MM.1S (cell line): ENCODE results near the gene ALOX15.

Experiments used
- DNase-seq: peaks from one replicate; pipeline ENCODE4 v3.0.0-alpha.2; 2015
- H2AFZ ChIP-seq: fragments of 300-600 bp; sonication (generic); 2 replicates; pipeline ENCODE4 v1.6.0; 2016; ENCODE audit warnings: antibody characterized with exemption, low read length
- H3F3A ChIP-seq: fragments of 300-600 bp; sonication (generic); 2 replicates; pipeline ENCODE4 v1.6.1; 2016; ENCODE audit warnings: mild to moderate bottlenecking, antibody characterized with exemption, low read length, moderate library complexity, mixed read lengths; ENCODE audit not compliant: insufficient read depth
- H3K27ac ChIP-seq: fragments of 300-600 bp; sonication (generic); 2 replicates; pipeline ENCODE4 v1.5.1; 2016; ENCODE audit warnings: mild to moderate bottlenecking, low read length
- H3K27me3 ChIP-seq: fragments of 300-600 bp; sonication (generic); replicated peaks from 2 replicates; pipeline ENCODE4 v1.6.0; 2016; ENCODE audit warnings: low read length; ENCODE audit not compliant: insufficient read depth
- H3K36me3 ChIP-seq: fragments of 300-600 bp; sonication (generic); replicated peaks from 2 replicates; pipeline ENCODE4 v1.6.1; 2016; ENCODE audit warnings: mild to moderate bottlenecking, low read length, mixed read lengths; ENCODE audit not compliant: insufficient read depth
- H3K4me1 ChIP-seq: fragments of 300-600 bp; sonication (generic); 2 replicates; pipeline ENCODE4 v1.6.1; 2016; ENCODE audit warnings: low read length, mixed read lengths
- H3K4me2 ChIP-seq: fragments of 300-600 bp; sonication (generic); 2 replicates; pipeline ENCODE4 v1.6.0; 2016; ENCODE audit warnings: low read depth, low read length
- H3K4me3 ChIP-seq: fragments of 300-600 bp; sonication (generic); 2 replicates; pipeline ENCODE4 v1.5.1; 2016; ENCODE audit warnings: low read length, mixed read lengths
- H3K79me2 ChIP-seq: fragments of 300-600 bp; sonication (generic); 2 replicates; pipeline ENCODE4 v1.6.1; 2016; ENCODE audit warnings: mixed run types, low read length, mixed read lengths
- H3K9ac ChIP-seq: fragments of 300-600 bp; sonication (generic); 2 replicates; pipeline ENCODE4 v1.6.1; 2016; ENCODE audit warnings: low read length, mixed read lengths
- H3K9me2 ChIP-seq: fragments of 300-600 bp; sonication (generic); replicated peaks from 2 replicates; pipeline ENCODE4 v1.6.1; 2016; ENCODE audit warnings: mild to moderate bottlenecking, low read length, mixed read lengths; ENCODE audit not compliant: insufficient read depth
- H3K9me3 ChIP-seq: fragments of 300-600 bp; sonication (generic); replicated peaks from 2 replicates; pipeline ENCODE4 v1.6.1; 2016; ENCODE audit warnings: mild to moderate bottlenecking, low read length, mixed read lengths; ENCODE audit not compliant: insufficient read depth
- H4K20me1 ChIP-seq: fragments of 300-600 bp; sonication (generic); 2 replicates; pipeline ENCODE4 v1.6.1; 2016; ENCODE audit warnings: mild to moderate bottlenecking, low read length, moderate library complexity, mixed read lengths; ENCODE audit not compliant: insufficient read depth
- CTCF ChIP-seq: fragments of 300-600 bp; sonication (generic); IDR thresholded peaks from 2 replicates; pipeline ENCODE4 v1.5.1; 2016; ENCODE audit warnings: antibody characterized with exemption, low read length, mixed read lengths
- EZH2 ChIP-seq: fragments of 300-600 bp; sonication (generic); optimal IDR thresholded peaks from 2 replicates; pipeline ENCODE3; 2017; ENCODE audit warnings: low read depth, mild to moderate bottlenecking, antibody characterized with exemption, low read length, mixed read lengths
- EZH2phosphoT487 ChIP-seq: fragments of 300-600 bp; sonication (generic); IDR thresholded peaks from 2 replicates; pipeline ENCODE4 v1.6.1; 2018; ENCODE audit warnings: antibody characterized with exemption, low read length

The ALOX15 gene

GRCh38 chr17:4617590-4618351 is 23.7 kb downstream of the ALOX15 start:
- H3K27ac ChIP-seq, result no peak overlapping the region
- peaks cover 47% of the 10 kb centered on the region for H3K27me3 ChIP-seq
- DNase-seq, result no peak
- H3K4me2 ChIP-seq, result no peak overlapping the region
- TF ChIP-seq CTCF (no peak), EZH2phosphoT487 (no peak), EZH2 (no peak)
- H4K20me1 ChIP-seq, result no peaks in the 10 kb centered on the region
- H3K9ac ChIP-seq, result no peak overlapping the region
- H3K36me3 ChIP-seq, result no peaks in the 10 kb centered on the region
- H3K9me2 ChIP-seq, result no peaks in the 10 kb centered on the region
- H2AFZ ChIP-seq, result no peak overlapping the region
- H3K9me3 ChIP-seq, result no peaks in the 10 kb centered on the region
- no peak overlapping the region for H3K4me3 ChIP-seq
- no peaks in the 10 kb centered on the region for H3K4me1 ChIP-seq
- H3F3A ChIP-seq, result no peaks in the 10 kb centered on the region
- no peaks in the 10 kb centered on the region for H3K79me2 ChIP-seq

GRCh38 chr17:4617090-4617489 is 24.4 kb downstream of the ALOX15 start:
- Histone ChIP-seq H3K27ac (no peak overlapping the region), H3K9ac (no peak overlapping the region), H3K79me2 (no peaks in the 10 kb centered on the region), H3K4me2 (no peak overlapping the region), H3K4me3 (no peak overlapping the region), H3K27me3 (peaks cover 40% of the 10 kb centered on the region), H3F3A (no peaks in the 10 kb centered on the region), H3K4me1 (no peaks in the 10 kb centered on the region), H3K9me2 (no peaks in the 10 kb centered on the region), H3K9me3 (no peaks in the 10 kb centered on the region), H4K20me1 (no peaks in the 10 kb centered on the region), H3K36me3 (no peaks in the 10 kb centered on the region), H2AFZ (no peak overlapping the region)
- TF ChIP-seq CTCF, result no peak
- TF ChIP-seq EZH2, result no peak
- no peak for TF ChIP-seq EZH2phosphoT487
- no peak for DNase-seq

GRCh38 chr17:4616476-4616875 is 25.0 kb downstream of the ALOX15 start:
- H3F3A ChIP-seq, result no peaks in the 10 kb centered on the region
- no peaks in the 10 kb centered on the region for H3K36me3 ChIP-seq
- no peak overlapping the region for H3K9ac ChIP-seq
- H3K79me2 ChIP-seq, result no peaks in the 10 kb centered on the region
- no peak overlapping the region for H2AFZ ChIP-seq
- no peak for TF ChIP-seq EZH2phosphoT487
- TF ChIP-seq EZH2, result no peak
- TF ChIP-seq CTCF, result no peak
- no peak overlapping the region for H3K4me2 ChIP-seq
- H3K4me1 ChIP-seq, result no peaks in the 10 kb centered on the region
- no peak overlapping the region for H3K4me3 ChIP-seq
- DNase-seq, result no peak
- no peak overlapping the region for H3K27ac ChIP-seq
- H3K9me2 ChIP-seq, result no peaks in the 10 kb centered on the region
- H4K20me1 ChIP-seq, result no peaks in the 10 kb centered on the region
- H3K9me3 ChIP-seq, result no peaks in the 10 kb centered on the region
- peaks cover 36% of the 10 kb centered on the region for H3K27me3 ChIP-seq
